A549 treated with dexamethasone at 1 μM for 4 hours (cell line): ENCODE measurements around the gene HASPIN. TPM values are rescaled to one million over a fixed set of nuclear protein-coding genes. Genes with fewer than 3 reads are reported as not detected.

Experiments used
- total RNA-seq: library from RNA; stranded (reverse); fragments of 200-300 nt; extraction: Qiagen RNA extraction; gene quantifications from 5 replicates; pipeline ENCODE4 v1.2.3, GENCODE V29; 2022

HASPIN gene
- 14.2 to 15.6 TPM (median 15.2 TPM) in 5 replicates for total RNA-seq

DNA sequence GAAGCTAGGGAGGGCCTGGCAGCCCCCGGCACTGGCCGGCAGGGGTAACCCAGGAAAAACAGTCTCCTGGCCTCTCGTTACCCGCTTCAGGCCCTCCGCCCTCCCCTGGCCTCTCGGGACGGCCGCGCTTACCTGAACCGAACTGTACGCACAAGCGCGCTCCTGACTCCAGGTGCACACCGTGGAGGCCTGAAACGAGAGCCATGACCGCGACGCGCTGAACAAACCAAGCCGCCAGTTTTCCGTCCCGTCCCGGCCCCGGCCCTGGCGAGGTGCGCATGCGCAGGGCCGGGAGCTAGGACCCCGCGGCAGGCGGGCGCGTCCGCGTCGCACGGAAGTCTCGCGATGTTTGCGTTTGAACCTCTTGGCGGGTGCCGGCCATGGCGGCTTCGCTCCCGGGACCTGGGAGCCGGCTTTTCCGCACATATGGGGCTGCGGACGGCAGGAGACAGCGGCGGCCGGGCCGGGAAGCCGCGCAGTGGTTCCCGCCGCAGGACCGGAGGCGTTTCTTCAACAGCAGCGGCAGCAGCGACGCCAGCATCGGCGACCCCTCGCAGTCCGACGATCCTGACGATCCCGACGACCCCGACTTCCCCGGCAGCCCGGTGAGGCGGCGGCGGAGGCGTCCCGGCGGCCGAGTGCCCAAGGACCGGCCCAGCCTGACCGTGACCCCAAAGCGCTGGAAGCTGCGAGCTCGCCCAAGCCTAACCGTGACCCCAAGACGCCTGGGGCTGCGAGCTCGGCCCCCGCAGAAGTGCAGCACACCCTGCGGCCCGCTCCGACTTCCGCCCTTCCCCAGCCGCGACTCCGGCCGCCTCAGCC is at the start of gene HASPIN:
TSS of gene HASPIN (plus strand) at position 348 of the 822 bp plus-strand sequence. CDS start at position 381, 33 bp downstream.

GRCh38 chr17:3695723-3696411 is 27.8 kb upstream of the HASPIN start, which contains the start of gene P2RX5:
P2RX5 (minus strand) TSS chr17:3696155; CDS start chr17:3696005, 150 bp downstream.

Other genes starting within 250 kb of the HASPIN start
- gene ASPA, start 247.9 kb upstream of the HASPIN start, total RNA-seq: not detected in 5 replicates
- gene TRPV3, start 166.1 kb upstream of the HASPIN start, total RNA-seq: 0.19 to 0.38 TPM (median 0.32 TPM) in 5 replicates
- 2.1 to 5.5 TPM (median 3.9 TPM) in 5 replicates for gene TRPV1, start 114.5 kb upstream of the HASPIN start, total RNA-seq
- 11.0 to 17.3 TPM (median 16.0 TPM) in 5 replicates for gene SHPK, start 87.7 kb upstream of the HASPIN start, total RNA-seq
- 11.4 to 15.0 TPM (median 13.7 TPM) in 5 replicates for gene CTNS, start 87.1 kb upstream of the HASPIN start, total RNA-seq
- gene TAX1BP3, start 55.3 kb upstream of the HASPIN start, total RNA-seq: 285 to 336 TPM (median 323 TPM) in 5 replicates
- 112 to 157 TPM (median 148 TPM) in 5 replicates for gene EMC6, start 55.1 kb upstream of the HASPIN start, total RNA-seq
- gene P2RX5, start 27.7 kb upstream of the HASPIN start, total RNA-seq: 16.9 to 25.6 TPM (median 24.9 TPM) in 5 replicates
- gene ITGAE, start 77.3 kb downstream of the HASPIN start, total RNA-seq: 70.0 to 94.6 TPM (median 73.3 TPM) in 5 replicates
- 27.0 to 33.1 TPM (median 32.2 TPM) in 5 replicates for gene NCBP3, start 122.3 kb downstream of the HASPIN start, total RNA-seq
- gene CAMKK1, start 169.2 kb downstream of the HASPIN start, total RNA-seq: 25.6 to 28.8 TPM (median 28.2 TPM) in 5 replicates
- gene P2RX1, start 192.6 kb downstream of the HASPIN start, total RNA-seq: 0.02 to 0.04 TPM in 2 of 5 replicates, not detected in the others
- gene ATP2A3, start 240.5 kb downstream of the HASPIN start, total RNA-seq: 3.3 to 6.7 TPM (median 5.2 TPM) in 5 replicates